Measurements from ENCODE around the gene AOX1. TPM values are rescaled to one million over a fixed set of nuclear protein-coding genes. Genes with fewer than 3 reads are reported as not detected.

AOX1 gene
- total and polyA plus RNA-seq, 9 of the 15 experiments (the other 6 are each of a cell fraction or from before 2014, with no cell fraction given): 0.10 to 0.55 (median 0.20) TPM; not detected in 6

DNA sequence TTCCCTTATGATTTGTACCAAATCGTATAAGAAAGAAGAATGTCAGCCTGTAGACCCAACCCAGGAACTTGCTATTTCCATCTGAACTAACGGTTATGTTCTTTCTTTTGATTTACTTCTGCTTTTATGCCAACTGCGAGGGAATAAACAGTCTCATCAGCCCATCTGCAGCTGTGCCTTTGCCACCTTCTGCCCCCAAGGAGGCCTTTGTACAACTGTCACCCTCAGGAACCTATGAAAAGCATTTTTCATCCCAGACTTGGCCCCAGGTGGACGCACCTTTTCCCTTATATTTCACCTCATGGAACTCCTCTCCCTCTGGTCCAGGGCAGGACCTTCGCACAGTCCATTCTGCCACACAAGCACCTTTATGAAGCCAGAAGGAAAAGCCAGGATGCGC, 109.8 kb downstream of the AOX1 start:
- 3% methylated on average over 6 of the region's 6 CpGs for WGBS (ENCODE audit: insufficient coverage, low coverage, missing lambda C conversion rate)
- Histone ChIP-seq H3K36me3 (ENCODE audit: control insufficient read depth, insufficient read depth, low read length) (no peaks in the 10 kb centered on the region), H3K9me3 (replicated peaks; ENCODE audit: control insufficient read depth, insufficient read depth, low read depth, low read length) (no peaks in the 10 kb centered on the region), H3K27ac (ENCODE audit: extremely low read depth, low read depth, low read length) (no peak overlapping the region), H3K9me1 (ENCODE audit: control insufficient read depth, insufficient read depth, low read length) (no peaks in the 10 kb centered on the region), H3K4me1 (replicated peaks in 1 of 2; ENCODE audit: control insufficient read depth in 2 of 2, insufficient read depth in 2 of 2, low read length in 2 of 2) (no peaks in the 10 kb centered on the region), H3K27me3 (ENCODE audit: control insufficient read depth in 2 of 2, insufficient read depth in 2 of 2, low read length in 2 of 2) (peaks cover 0 to 19% of the 10 kb centered on the region in 2 experiments; a peak in 3 of 5 replicates), H3K9ac (ENCODE audit: insufficient read depth in 1 of 2, low read depth in 2 of 2, low read length in 2 of 2) (no peak overlapping the region), H2AFZ (ENCODE audit: low read depth, low read length) (no peak overlapping the region), H3K79me2 (ENCODE audit: control insufficient read depth, insufficient read depth, low read length) (no peaks in the 10 kb centered on the region), H4K20me1 (replicated peaks; ENCODE audit: control insufficient read depth, insufficient read depth, low read length) (no peaks in the 10 kb centered on the region), H3K4me3 (no peak overlapping the region), H3K4me2 (ENCODE audit: insufficient read depth, low read length) (no peak overlapping the region)
- ChIA-PET POLR2A (interaction anchor here (0.5 to 1.3 kb wide), 3 partner anchors 9 to 93 kb away, joined by 3 read pairs; no protein-coding TSS in a partner anchor), CTCF (ENCODE audit: low intra/inter-chr PET ratio) (no interaction called here)
- DNase-seq (ENCODE audit: extremely low read depth in 1 of 4, low spot score in 3 of 4): no peak
- BruUV-seq (replicated peaks): no TSS peak
- intact Hi-C loops (cut with micrococcal nuclease) (no loop called here), in situ Hi-C loops (cut with MboI) (loop anchor here (10.0 kb wide), 1 partner anchor 721 kb away; no protein-coding TSS in a partner anchor)
- FAIRE-seq: no peak
- no peak for ATAC-seq
- TF ChIP-seq, protein P1, sequence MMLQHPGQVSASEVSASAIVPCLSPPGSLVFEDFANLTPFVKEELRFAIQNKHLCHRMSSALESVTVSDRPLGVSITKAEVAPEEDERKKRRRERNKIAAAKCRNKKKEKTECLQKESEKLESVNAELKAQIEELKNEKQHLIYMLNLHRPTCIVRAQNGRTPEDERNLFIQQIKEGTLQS (IDR thresholded peaks at IDR 0.05): no peak
- TF ChIP-seq, protein P1 (CRISPR knock-in tag; conservative IDR thresholded peaks at IDR 0.05): no peak
- no peak for TF ChIP-seq ZNF175 (CRISPR knock-in tag; IDR thresholded peaks at IDR 0.05; ENCODE audit: low read depth)
- TF ChIP-seq, protein P2, sequence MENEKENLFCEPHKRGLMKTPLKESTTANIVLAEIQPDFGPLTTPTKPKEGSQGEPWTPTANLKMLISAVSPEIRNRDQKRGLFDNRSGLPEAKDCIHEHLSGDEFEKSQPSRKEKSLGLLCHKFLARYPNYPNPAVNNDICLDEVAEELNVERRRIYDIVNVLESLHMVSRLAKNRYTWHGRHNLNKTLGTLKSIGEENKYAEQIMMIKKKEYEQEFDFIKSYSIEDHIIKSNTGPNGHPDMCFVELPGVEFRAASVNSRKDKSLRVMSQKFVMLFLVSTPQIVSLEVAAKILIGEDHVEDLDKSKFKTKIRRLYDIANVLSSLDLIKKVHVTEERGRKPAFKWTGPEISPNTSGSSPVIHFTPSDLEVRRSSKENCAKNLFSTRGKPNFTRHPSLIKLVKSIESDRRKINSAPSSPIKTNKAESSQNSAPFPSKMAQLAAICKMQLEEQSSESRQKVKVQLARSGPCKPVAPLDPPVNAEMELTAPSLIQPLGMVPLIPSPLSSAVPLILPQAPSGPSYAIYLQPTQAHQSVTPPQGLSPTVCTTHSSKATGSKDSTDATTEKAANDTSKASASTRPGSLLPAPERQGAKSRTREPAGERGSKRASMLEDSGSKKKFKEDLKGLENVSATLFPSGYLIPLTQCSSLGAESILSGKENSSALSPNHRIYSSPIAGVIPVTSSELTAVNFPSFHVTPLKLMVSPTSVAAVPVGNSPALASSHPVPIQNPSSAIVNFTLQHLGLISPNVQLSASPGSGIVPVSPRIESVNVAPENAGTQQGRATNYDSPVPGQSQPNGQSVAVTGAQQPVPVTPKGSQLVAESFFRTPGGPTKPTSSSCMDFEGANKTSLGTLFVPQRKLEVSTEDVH (IDR thresholded peaks at IDR 0.05; ENCODE audit: low read depth, partially characterized antibody): no peak
- TF ChIP-seq HDAC8 (tag; IDR thresholded peaks at IDR 0.05): no peak
- no peak for TF ChIP-seq TAF9B (IDR thresholded peaks at IDR 0.05; ENCODE audit: partially characterized antibody)
- TF ChIP-seq, protein P3, sequence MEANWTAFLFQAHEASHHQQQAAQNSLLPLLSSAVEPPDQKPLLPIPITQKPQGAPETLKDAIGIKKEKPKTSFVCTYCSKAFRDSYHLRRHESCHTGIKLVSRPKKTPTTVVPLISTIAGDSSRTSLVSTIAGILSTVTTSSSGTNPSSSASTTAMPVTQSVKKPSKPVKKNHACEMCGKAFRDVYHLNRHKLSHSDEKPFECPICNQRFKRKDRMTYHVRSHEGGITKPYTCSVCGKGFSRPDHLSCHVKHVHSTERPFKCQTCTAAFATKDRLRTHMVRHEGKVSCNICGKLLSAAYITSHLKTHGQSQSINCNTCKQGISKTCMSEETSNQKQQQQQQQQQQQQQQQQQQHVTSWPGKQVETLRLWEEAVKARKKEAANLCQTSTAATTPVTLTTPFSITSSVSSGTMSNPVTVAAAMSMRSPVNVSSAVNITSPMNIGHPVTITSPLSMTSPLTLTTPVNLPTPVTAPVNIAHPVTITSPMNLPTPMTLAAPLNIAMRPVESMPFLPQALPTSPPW (CRISPR knock-in tag; IDR thresholded peaks at IDR 0.05): no peak
- TF ChIP-seq ETV1 (tag; conservative IDR thresholded peaks at IDR 0.05; ENCODE audit: low read depth): no peak
- TF ChIP-seq, protein P4, sequence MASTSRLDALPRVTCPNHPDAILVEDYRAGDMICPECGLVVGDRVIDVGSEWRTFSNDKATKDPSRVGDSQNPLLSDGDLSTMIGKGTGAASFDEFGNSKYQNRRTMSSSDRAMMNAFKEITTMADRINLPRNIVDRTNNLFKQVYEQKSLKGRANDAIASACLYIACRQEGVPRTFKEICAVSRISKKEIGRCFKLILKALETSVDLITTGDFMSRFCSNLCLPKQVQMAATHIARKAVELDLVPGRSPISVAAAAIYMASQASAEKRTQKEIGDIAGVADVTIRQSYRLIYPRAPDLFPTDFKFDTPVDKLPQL (IDR thresholded peaks at IDR 0.05; ENCODE audit: extremely low read depth, insufficient read length): no peak
- no peak for TF ChIP-seq ZFP1 (CRISPR knock-in tag; IDR thresholded peaks at IDR 0.05)
- no peak for TF ChIP-seq KDM4B (IDR thresholded peaks at IDR 0.05; ENCODE audit: borderline replicate concordance in 2 of 2, low read depth in 1 of 2)
- TF ChIP-seq NR2C1 (IDR thresholded peaks at IDR 0.05): no peak
- no peak for TF ChIP-seq NR2C1 (tag; IDR thresholded peaks at IDR 0.05)
- no peak for TF ChIP-seq TEAD4 (IDR thresholded peaks at IDR 0.05; ENCODE audit: low read length)
- TF ChIP-seq TEAD4 (CRISPR knock-in tag; IDR thresholded peaks at IDR 0.05; ENCODE audit: borderline replicate concordance): no peak
- TF ChIP-seq SETDB1 (IDR thresholded peaks at IDR 0.05; ENCODE audit: low read length): no peak
- TF ChIP-seq PHTF2 (CRISPR knock-in tag; IDR thresholded peaks at IDR 0.05): no peak
- no peak for TF ChIP-seq HDAC1 (IDR thresholded peaks at IDR 0.05)

Data from K562 (cell line).